Hematopoietic multipotent progenitor cell treated with erythropoietin and hydrocortisone succinate and interleukin-3 and kit ligand, for 4 days (in vitro differentiated cells): ENCODE measurements around the gene SYNE3.

Experiments
- DNase-seq: peaks from one replicate; pipeline ENCODE4 v3.0.0-alpha.2; 2015

SYNE3 gene

DNA sequence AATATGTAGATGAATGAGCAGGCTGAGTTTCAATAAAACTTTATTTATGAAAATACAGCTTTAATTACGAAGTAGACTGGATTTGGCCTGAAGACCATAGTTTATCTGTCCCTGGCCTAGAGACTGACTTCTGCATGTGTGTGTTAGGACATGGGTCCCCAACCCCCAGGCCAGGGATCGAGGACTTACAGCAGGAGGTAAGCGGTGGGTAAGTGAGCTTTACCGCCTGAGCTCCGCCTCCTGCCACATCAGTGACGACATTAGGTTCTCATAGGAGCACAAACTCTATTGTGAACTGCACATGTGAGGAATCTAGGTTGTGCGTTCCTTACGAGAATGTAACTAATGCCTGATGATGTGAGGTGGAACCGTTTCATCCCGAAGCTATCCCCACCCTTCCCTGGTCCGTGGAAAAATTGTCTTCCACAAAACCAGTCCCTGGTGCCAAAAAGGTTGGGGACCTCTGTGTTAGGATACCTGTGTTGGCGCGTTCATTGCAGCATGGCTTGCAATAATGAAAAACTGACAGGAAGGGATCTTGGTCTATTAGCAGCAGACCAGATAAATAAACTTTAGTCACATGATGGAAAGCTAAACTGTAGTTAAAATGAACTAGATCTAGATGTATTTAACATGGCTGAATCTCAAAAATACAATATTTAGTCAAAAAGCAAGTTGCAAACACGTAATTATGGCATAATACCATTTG lies 22.5 kb upstream of the SYNE3 start:
- DNase-seq = no peak

DNA sequence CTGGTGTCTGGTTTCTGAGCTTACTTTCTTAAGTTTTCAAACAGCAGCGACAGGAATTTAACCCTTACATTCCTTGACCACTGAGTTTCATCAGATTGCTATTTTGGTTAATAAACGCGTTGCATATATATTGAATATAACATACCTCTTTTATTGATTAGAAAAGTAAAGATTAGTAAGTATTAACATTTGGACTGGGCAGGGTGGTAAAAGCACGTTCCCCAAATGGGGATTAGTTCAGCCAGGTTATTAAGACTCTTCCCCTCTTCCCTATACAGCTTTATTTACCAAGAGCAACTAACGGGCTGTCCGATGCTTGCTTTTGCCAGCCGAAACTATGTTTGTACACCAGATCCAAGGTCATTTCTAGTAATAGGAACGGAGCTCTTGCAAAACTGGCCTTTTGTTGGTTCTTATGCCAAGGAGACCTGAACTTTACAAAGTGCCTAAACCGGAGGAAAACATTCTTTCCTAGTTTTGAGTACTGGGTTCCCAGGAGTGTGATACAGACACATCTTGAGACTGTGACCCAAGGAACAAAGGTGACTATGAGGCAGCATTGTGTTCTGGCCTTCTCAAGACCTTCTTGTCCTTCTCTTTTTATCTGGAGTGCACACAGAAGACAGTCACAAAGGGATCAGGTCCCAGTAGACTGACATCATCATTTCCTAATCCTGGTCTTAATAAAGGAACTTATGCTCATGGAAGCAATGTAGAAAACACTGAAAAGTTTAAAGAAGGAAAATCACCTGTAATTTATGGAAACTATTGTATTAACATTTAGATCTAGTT lies 21.0 kb upstream of the SYNE3 start:
- DNase-seq = no peak

DNA sequence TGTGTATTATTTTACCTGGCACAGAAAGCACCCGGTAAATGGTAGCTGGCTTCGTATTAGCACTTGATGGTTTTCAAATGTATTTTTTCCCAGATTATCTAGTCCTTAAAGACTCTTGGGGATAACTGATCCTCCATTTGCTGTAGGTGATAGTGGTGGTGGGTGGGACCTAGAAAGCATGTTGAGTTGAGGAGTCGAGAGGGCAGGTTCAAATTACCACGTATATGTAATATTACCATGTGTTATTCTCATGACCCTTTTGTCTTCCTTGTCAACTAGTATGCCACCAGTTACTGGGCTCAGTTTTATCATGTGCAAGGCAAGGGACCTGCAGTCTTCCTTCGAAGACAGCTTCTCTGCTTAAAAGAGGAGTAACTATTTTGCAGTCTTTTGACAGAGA lies 20.2 kb upstream of the SYNE3 start:
- DNase-seq = peak; percentile 31

DNA sequence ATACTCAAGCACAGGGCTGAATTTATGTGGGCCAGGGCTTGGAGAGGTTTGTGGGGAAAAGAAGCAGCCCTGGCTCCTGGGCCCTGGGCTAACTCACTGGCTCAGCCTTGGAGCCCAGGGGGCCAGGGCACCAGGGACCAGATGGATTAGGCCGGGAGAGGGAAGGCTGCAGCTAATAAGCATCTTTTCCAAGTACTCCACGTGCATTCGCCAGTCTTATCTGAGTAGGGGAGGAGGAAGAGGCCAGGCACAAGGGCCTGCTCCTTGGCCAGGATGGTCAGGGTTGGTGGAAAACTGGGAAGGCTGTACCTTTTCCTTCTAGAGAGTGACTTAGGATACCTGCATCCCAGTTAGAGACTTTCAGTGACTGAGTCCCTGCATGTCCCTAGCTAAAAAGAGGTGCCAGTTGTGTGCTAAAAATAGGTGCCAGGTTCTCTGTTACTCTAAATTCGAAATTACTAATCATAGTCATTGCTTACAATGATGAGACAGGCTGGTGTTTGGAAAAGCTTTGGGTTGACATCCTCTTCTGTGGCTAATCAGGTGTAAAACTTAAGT lies 19.7 kb upstream of the SYNE3 start:
- no peak for DNase-seq

DNA sequence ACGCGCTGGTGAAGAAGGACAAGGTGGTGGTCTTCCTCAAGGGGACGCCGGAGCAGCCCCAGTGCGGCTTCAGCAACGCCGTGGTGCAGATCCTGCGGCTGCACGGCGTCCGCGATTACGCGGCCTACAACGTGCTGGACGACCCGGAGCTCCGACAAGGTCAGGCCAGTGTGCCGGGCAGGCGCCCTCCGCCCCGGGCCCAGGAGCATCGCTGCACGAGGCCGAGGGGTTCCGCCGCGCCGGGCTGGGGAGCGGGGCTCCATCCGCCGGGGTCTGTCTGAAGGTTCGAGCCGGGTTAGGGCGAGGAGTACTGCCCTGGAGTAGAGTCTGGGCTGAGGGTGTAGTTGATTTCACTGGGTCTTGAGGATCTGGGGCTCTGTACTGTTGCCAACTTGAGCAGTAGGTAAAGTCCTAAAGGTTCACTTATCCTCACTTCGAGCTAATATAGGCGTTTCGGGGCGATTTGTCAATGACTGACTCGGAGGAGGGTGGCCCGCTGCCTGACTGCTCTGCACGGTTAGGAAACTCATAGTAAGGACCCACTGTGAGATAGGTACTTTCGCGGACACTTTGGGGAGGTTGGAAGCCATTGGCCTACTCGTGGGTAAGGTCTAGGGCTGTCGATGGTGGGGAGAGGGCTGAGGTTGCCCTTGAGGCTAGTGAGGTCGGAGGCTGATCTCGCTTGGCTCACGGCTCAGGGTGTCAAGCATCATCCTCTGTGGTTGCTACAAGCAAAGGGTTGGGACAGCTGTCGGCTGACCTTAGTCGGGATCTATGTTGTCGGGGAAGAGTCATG lies 19.0 kb upstream of the SYNE3 start:
- DNase-seq = peak; percentile 34

DNA sequence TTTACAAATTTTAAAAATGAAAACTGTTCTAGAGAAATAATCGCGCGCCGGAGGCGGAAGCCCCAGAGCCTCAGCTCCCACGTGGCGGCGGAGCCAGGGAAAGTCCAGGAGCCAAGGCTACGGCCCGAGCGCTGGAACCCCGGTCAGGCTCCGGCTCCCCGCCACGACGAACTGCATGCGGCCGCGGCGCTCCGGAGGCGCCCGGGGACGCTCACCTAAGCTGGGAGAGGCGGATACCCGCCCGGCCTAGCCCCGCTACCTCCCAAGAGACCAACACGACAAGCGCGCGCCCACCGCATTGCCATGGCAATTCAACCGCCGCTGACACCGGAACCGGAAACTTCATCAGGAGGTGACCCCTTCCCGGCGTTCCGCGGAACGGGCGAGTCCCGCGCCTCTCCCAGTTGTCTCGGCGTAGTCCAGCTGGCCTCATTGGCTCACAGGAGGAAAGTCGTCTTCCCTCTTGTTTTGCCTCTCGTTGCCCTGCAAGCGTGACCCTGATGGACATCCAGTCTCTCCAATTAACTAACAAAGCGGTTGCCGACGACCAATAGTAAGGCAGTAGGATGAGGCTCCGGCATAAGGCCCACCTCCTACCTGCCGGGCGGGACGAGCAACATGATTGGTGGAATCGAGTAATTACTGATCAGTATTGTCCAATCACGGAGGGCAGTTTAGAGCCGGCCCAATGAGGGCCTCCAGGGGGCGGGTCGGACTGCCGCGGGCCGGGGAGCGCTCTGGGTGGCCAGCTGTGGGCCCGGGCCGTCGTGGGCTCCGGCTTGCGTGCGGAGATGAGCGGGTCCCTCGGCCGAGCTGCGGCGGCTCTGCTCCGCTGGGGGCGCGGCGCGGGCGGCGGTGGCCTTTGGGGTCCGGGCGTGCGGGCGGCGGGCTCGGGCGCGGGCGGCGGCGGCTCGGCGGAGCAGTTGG lies 18.1 kb upstream of the SYNE3 start, which contains the start of gene GLRX5:
GLRX5 (plus strand) TSS at position 752 of the 927 bp plus-strand sequence; CDS start at position 792, 40 bp downstream.
- DNase-seq = peak; percentile 100

DNA sequence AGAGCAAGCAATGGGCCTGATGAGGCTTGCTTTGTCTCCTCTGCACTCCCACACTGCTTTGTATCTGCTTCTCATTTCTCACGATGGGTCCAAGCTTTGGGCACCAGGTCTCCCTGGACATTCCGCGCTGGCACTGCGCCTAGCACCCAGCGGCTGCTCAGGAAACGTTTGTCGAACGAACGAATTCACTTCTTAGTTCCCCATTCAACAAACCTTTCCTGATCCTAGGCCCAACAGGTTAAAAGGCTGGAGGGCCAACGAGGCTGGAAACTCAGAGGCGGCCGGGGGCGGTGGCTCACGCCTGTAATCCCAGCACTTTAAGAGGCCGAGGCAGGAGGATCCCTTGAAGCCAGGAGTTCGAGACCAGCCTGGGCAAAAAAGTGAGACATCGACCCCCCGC lies 17.4 kb upstream of the SYNE3 start:
- DNase-seq = no peak

DNA sequence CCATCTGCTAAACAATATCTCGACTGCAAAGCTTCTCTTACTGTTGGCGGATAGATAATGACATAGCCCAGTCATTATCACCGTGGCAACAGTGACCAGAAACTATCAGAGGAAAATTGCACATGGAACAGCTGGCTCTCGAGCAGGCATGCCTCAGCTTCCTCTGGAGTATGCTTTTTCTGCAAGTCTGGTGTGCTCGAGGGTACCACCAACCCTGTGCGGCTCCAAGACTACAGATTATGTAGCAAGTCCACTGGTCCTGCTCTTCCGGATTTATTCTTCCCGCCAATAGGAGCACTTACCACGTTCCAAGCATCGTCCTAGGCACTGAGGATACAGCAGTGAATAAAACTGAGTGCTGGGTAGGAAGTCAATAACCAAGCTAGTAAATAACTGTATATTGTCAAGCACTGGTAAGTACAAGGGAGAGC lies 17.0 kb upstream of the SYNE3 start:
- peak; percentile 88 for DNase-seq

DNA sequence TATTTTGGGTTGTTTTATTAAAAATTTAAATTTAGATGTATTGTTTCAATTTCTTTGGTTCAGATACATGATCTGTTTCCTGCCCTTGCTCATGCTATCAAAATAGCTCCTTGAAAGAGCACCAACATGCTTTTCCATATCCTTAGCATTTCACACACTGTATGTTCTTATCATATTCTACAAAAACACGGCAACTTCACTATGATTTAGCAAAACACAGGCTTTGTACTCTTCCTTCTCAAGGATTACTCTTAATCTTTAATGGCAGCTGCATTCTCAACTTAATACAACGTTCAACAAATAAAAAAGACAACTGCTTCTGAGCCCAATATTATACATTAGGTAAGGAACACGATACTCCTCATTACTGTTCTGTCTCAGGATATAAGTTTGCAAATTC lies 15.5 kb upstream of the SYNE3 start:
- DNase-seq = no peak

DNA sequence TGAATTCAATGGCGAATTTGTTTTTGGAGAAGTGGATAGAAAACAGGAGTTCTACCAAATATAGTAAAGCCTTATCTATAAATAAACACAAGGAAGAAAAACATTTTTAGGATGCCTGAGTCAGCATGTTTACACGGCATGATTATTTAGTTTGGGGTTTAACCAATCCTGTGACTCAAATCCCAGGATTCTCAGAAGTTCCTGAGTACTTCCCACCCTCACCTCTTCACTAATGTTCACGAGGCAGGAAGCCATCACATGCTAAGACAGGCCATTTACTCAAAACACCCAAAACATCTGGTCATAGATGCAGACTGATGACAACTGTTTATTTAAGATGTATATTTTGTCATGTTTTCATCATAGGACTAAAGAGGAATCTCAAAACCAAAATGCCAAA lies 15.0 kb upstream of the SYNE3 start:
- no peak for DNase-seq

DNA sequence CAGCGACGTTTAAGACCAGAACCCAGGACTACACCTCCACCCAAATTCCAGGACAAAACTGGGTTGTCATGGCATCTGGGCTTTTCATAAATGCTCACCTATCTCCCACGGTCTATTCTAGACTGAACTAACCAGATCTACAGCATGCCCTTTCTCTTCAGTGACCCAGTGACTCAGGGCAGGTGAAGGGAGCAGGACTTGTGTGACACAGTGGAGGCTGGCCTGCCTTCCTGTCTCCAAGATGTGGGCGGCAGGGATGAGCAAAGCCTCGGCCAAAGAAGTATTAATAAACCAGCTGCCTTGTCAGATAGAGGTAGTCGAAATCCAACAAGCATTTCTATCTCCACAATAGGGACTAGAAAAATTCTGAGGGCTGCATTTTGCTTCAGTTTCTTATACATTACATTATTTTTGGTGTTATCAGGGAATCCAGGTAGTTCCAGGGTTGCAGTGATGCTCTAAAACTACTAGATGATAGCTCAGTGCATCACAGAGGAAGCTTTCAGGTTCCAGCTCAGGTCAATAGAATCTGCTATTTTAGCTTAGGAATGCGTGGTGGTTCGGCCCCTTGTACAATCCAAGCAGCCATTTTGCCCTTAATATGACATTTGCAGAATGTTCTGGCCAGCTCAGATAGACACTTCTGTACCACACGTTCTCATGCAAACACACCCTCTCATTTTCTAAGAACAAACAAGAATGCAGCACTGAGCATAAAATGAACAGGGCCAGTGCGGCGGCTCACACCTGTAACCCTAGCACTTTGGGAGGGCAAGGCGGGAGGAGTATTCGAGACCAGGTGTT lies 14.2 kb upstream of the SYNE3 start:
- DNase-seq = no peak

DNA sequence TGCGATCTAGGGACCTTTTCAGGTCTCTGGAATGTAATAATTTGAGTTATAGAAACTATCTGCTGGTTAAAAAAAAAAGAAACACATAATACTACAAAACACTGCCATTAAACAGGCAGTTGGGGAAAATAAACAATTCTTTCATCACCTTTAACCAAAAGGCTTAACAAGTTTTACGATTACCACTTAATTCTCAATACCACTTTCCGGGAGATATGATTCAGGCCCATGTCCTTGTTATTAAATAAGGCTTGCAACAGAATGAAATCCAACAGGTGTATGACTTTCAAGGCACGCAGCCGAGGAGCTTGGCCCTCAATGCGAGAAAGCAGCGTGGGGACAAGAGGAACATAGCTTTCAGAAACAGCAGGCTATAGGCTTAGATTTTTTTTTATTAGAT lies 12.8 kb upstream of the SYNE3 start:
- no peak for DNase-seq

DNA sequence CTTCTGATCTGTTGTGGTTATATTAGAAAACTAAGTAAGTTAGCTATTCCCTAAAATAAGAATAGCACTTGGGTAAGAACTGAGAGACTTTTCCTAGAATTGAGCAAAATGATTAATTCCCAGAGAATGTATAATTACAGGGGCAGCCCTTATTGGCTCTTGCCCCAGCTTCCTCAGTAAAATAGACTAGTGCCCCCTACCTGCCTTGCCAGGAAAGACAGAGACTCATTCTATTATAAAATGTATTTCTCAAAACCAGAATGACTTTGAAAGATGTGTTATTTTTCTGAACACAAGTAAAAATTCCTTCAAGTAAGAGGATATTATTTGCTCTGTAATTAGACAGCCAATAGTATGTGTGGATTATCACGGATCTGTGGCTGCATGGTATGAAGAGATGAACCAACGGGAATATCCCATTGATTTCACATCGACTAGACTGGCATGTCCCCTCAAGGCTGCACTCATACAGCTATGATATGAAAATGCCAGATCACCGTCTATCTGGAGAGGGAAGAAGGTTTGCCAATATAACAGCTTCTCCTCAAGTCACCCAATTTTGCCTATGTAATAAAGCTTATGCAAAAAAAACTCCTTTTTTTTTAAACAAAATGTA lies 11.0 kb upstream of the SYNE3 start:
- DNase-seq = peak; percentile 87

DNA sequence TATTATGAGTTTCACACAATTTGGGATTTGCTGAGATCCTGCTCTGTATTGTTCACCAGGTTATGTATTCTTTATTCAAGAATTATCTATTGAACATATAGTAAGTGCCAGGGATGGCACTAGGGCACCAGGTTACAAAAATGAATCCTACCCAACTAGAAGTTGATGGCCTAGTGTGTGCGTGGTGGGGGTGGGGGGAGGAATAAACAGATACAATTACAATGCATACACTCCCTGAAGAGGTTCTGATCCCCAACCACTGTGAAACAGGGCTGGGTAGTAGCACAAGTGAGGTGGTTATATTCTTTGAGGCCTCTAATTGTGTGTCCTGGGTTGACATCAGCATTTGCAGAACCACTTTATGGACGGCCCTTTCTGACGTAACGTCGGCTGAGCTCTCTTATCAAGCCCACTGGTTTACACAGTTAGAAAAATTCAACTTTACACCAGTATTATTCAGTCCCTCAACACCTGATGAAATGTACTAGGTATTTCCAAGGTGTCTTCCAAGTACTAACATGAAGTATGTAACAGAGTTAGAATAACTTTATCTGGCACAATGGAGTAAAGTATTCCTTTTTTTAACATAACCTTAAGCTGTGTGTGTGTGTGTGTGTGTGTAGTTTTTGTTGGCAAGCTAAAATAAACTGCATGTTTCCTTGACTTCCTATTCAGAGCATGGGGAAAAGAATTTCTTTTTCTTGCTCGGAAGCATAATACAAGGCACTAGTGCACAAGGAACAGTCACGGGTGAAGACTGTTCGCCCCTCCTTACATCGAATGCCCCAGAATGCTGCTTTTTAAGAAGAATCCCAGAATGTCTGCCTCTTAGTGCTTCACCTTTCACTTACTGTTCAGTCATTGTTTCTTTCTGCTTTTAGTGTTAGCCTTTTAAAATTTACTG lies 10.3 kb upstream of the SYNE3 start:
- peak; percentile 79 for DNase-seq

DNA sequence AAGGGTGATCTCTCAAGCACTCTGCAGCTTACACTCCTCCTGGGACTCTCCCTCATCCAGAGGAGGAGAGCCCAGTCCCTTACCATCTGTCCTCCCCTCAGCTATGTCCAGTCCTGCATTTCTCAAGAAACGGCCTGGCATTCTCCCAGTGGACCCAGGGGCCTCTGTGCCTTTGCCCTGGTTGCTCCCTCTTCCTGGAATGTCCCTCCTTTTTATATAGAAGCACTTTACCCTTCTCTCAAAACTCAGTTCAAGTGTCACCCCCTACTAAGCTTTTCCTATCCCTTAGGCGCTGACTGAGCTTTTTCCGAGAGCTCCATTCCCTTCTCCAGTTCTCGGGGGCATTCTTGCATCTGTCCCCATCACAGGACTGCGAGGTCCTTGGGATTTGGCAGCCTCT lies 9.5 kb upstream of the SYNE3 start:
- no peak for DNase-seq

DNA sequence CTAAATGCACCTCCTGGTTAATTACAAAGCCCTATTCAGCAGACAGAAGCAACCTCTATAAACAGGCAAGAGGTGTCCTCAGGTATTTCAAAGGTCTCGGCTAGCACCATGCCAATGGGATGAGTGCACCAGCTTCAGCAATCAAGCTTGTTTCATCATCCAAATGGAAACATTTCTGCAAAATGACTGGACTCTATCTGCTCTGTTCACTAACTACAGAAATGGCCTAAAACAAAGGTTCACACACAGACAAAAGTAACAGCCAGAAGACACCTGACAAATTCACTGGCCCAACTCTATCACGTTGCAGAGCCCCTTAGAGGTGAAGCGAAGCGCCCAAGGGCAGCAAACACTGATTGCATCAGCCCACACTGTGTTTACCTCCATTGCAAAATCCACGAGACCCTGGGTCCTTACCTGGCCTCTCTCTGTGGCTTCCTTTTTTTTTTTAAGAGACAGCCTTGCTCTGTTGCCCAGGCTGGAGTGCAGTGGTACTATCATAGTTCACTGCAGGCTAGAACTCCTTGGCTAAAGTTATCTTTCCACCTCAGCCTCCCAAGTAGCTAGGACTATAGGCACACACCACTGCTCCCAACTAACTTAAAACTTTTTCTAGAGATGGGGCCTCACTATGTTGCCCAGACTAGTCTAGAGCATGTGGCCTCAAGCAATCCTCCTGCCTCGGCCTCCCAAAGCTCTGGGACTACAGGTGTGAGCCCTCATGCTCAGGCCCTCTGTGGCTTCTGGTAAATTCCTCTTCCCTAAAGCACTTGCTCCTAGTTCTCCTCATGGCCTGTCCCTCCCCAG lies 8.5 kb upstream of the SYNE3 start:
- no peak for DNase-seq

DNA sequence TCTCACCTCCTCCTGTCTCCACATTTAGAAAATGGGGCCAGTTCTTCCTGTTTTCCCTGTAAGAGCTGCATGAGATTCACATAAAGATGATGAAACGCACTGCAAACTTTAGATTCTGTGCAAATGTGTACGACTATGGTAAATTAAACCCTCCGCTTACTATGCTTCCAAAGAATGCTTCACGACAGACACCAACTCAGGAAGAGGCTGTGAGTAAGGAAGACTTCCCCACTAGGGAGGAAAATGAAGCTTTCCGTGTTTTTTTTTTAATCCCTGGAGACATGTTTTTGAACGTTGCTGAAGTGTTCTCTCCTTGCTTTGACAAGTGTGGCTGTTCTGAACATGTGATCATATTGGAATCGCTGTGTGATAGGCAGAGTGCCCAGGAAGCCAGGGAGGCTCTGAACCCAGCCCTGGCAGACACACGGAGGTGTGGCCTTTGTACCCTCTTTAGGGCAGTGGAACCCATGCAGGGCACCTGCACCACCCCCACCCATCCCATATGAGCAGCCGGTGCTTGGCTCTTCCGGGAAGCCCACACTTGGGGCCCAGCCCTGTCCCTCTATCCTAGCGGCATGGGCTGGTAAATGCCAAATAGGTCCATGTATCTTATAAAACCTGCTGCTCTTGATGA lies 7.5 kb upstream of the SYNE3 start:
- peak; percentile 78 for DNase-seq
